IMR-90 (cell line): ENCODE results near the gene ITGA5. TPM values are rescaled to one million over a fixed set of nuclear protein-coding genes. Genes with fewer than 3 reads are reported as not detected.

ENCODE experiments used
- NFE2L2 ChIP-seq: fragments of 150-350 bp; IDR thresholded peaks from 2 replicates; pipeline ENCODE4 v1.6.1; 2016; ENCODE audit warnings: low read depth, mild to moderate bottlenecking, low read length
- RAD21 ChIP-seq: IDR thresholded peaks from 2 replicates; pipeline ENCODE4 v1.6.1; 2012; ENCODE audit warnings: low read length, improper control_type of control experiment
- RCOR1 ChIP-seq: IDR thresholded peaks from 2 replicates; pipeline ENCODE4 v1.6.1; 2012; ENCODE audit warnings: mild to moderate bottlenecking, low read length, improper control_type of control experiment; ENCODE audit not compliant: insufficient replicate concordance
- SMC3 ChIP-seq: fragments of 150-350 bp; IDR thresholded peaks from 2 replicates; pipeline ENCODE4 v1.6.1; 2016; ENCODE audit warnings: low read depth, mild to moderate bottlenecking, antibody characterized with exemption, low read length, moderate library complexity
- polyA plus RNA-seq, 3 experiments: library from polyadenylated mRNA; depleted of rRNA; stranded (reverse); fragments of >200 nt; gene quantifications; 2 replicates each; pipeline ENCODE4 v1.2.3, GENCODE V29; 2012; ENCODE audit warnings: low replicate concordance in 1 of 3
- total RNA-seq: library from RNA; depleted of rRNA; stranded (reverse); fragments of >200 nt; gene quantifications from 2 replicates; pipeline ENCODE4 v1.2.3, GENCODE V29; 2012

The ITGA5 gene
- total and polyA plus RNA-seq, 2 of the 4 experiments (the other 2 are of a cell fraction): 159 to 259 TPM

GRCh38 chr12:54352891-54353874 lies 65.9 kb downstream of the ITGA5 start (continued):
- TF ChIP-seq RAD21 (no peak), NFE2L2 (no peak), SMC3 (no peak), RCOR1 (no peak)
